Activated CD4-positive, alpha-beta T cell treated with anti-CD3 and anti-CD28 coated beads, Interleukin-2, amount 10 ng/mL, durations not matched to agents 24 days and 14 days (primary cell): ENCODE data around the gene NEXN. TPM values are rescaled to one million over a fixed set of nuclear protein-coding genes. Genes with fewer than 3 reads are reported as not detected.

Source experiments
- DNase-seq: peaks from one replicate; pipeline ENCODE4 v3.0.0; 2022
- H3K27ac Mint-ChIP-seq: one replicate; pipeline ENCODE4 v1.8.0; 2022; ENCODE audit warnings: mild to moderate bottlenecking, mixed read lengths
- H3K27me3 Mint-ChIP-seq: one replicate; pipeline ENCODE4 v1.8.0; 2022; ENCODE audit warnings: mixed read lengths
- H3K36me3 Mint-ChIP-seq: one replicate; pipeline ENCODE4 v1.8.0; 2022; ENCODE audit warnings: low read depth, mild to moderate bottlenecking, mixed read lengths
- H3K4me1 Mint-ChIP-seq: one replicate; pipeline ENCODE4 v1.8.0; 2021; ENCODE audit warnings: mixed read lengths
- H3K4me3 Mint-ChIP-seq: one replicate; pipeline ENCODE4 v1.8.0; 2022; ENCODE audit warnings: mild to moderate bottlenecking, moderate library complexity, mixed read lengths
- H3K9me3 Mint-ChIP-seq: one replicate; pipeline ENCODE4 v1.8.0; 2021; ENCODE audit warnings: mixed read lengths
- intact Hi-C: fragments of 100-400 bp; cut with micrococcal nuclease; formaldehyde crosslinking; loops from one replicate; pipeline ENCODE4 v1.15.1; 2023
- total RNA-seq: library from RNA; stranded (reverse); gene quantifications from 2 replicates; pipeline ENCODE4 v1.2.3, GENCODE V29; 2022

NEXN gene
- total RNA-seq, 1 donor from 2014 or later = 0.44 TPM

- intact Hi-C loops = no loop called here
- Mint-ChIP-seq H3K9me3 (no peaks in the 10 kb centered on the region), H3K4me3 (peak overlapping the region; percentile 71), H3K27me3 (peaks cover 2% of the 10 kb centered on the region), H3K27ac (peak overlapping the region; percentile 58), H3K36me3 (peaks cover 6% of the 10 kb centered on the region), H3K4me1 (peaks cover 4% of the 10 kb centered on the region)
- peak; percentile 53 for DNase-seq
Observed at GRCh38 chr1:77926561-77927357, 38.3 kb downstream of the NEXN start.

- no peak for DNase-seq
- Mint-ChIP-seq H3K36me3 (peaks cover 6% of the 10 kb centered on the region), H3K4me3 (peak overlapping the region; percentile 64), H3K4me1 (peaks cover 4% of the 10 kb centered on the region), H3K27me3 (peaks cover 2% of the 10 kb centered on the region), H3K27ac (peak overlapping the region; percentile 22), H3K9me3 (no peaks in the 10 kb centered on the region)
- intact Hi-C loops = no loop called here
Observed at GRCh38 chr1:77927414-77927813, 39.0 kb downstream of the NEXN start.

GRCh38 chr1:77929806-77930205, 41.4 kb downstream of the NEXN start:
- H3K9me3 Mint-ChIP-seq = no peaks in the 10 kb centered on the region
- no peak overlapping the region for H3K27ac Mint-ChIP-seq
- intact Hi-C loops = no loop called here
- no peak for DNase-seq
- H3K4me1 Mint-ChIP-seq = peaks cover 4% of the 10 kb centered on the region
- H3K27me3 Mint-ChIP-seq = no peaks in the 10 kb centered on the region
- H3K4me3 Mint-ChIP-seq = no peak overlapping the region
- H3K36me3 Mint-ChIP-seq = peaks cover 6% of the 10 kb centered on the region

- Mint-ChIP-seq H3K36me3 (peaks cover 23% of the 10 kb centered on the region), H3K27me3 (no peaks in the 10 kb centered on the region), H3K9me3 (no peaks in the 10 kb centered on the region), H3K4me3 (no peak overlapping the region), H3K27ac (no peak overlapping the region), H3K4me1 (peaks cover 6% of the 10 kb centered on the region)
- no peak for DNase-seq
- intact Hi-C loops = no loop called here
Observed at GRCh38 chr1:77938651-77939050, 50.2 kb downstream of the NEXN start.

GRCh38 chr1:77940921-77941570, 52.6 kb downstream of the NEXN start:
- Mint-ChIP-seq H3K27me3 (no peaks in the 10 kb centered on the region), H3K27ac (peak overlapping the region; percentile 1), H3K36me3 (peaks cover 34% of the 10 kb centered on the region), H3K9me3 (no peaks in the 10 kb centered on the region), H3K4me1 (peaks cover 6% of the 10 kb centered on the region), H3K4me3 (no peak overlapping the region)
- intact Hi-C loops = no loop called here
- no peak for DNase-seq

- Mint-ChIP-seq H3K4me1 (peaks cover 6% of the 10 kb centered on the region), H3K27me3 (no peaks in the 10 kb centered on the region), H3K27ac (no peak overlapping the region), H3K36me3 (peaks cover 42% of the 10 kb centered on the region), H3K9me3 (no peaks in the 10 kb centered on the region), H3K4me3 (no peak overlapping the region)
- no peak for DNase-seq
- intact Hi-C loops = no loop called here
Observed at GRCh38 chr1:77942400-77943140, 54.1 kb downstream of the NEXN start.

- Mint-ChIP-seq H3K27me3 (no peaks in the 10 kb centered on the region), H3K27ac (no peak overlapping the region), H3K9me3 (no peaks in the 10 kb centered on the region), H3K4me3 (no peak overlapping the region), H3K4me1 (peaks cover 14% of the 10 kb centered on the region), H3K36me3 (peaks cover 55% of the 10 kb centered on the region)
- intact Hi-C loops = no loop called here
- DNase-seq = no peak
Observed at GRCh38 chr1:77945345-77945744, 56.9 kb downstream of the NEXN start.

GRCh38 chr1:77948841-77949424, 60.5 kb downstream of the NEXN start:
- intact Hi-C loops = no loop called here
- DNase-seq = no peak
- Mint-ChIP-seq H3K27me3 (no peaks in the 10 kb centered on the region), H3K9me3 (no peaks in the 10 kb centered on the region), H3K36me3 (peaks cover 61% of the 10 kb centered on the region), H3K4me1 (peaks cover 17% of the 10 kb centered on the region), H3K27ac (no peak overlapping the region), H3K4me3 (no peak overlapping the region)

GRCh38 chr1:77950873-77951272, 62.4 kb downstream of the NEXN start:
- H3K27me3 Mint-ChIP-seq = no peaks in the 10 kb centered on the region
- DNase-seq = no peak
- H3K4me3 Mint-ChIP-seq = no peak overlapping the region
- intact Hi-C loops = loop anchor here (5.0 kb wide), 1 partner anchor 194 kb away; the partner anchor contains the start of gene USP33
- H3K36me3 Mint-ChIP-seq = peaks cover 63% of the 10 kb centered on the region
- H3K27ac Mint-ChIP-seq = peak overlapping the region; percentile 65
- H3K9me3 Mint-ChIP-seq = no peaks in the 10 kb centered on the region
- peaks cover 17% of the 10 kb centered on the region for H3K4me1 Mint-ChIP-seq

GRCh38 chr1:77951328-77951727, 62.9 kb downstream of the NEXN start:
- no peak overlapping the region for H3K4me3 Mint-ChIP-seq
- H3K4me1 Mint-ChIP-seq = peaks cover 17% of the 10 kb centered on the region
- H3K9me3 Mint-ChIP-seq = no peaks in the 10 kb centered on the region
- H3K27ac Mint-ChIP-seq = peak overlapping the region; percentile 34
- H3K27me3 Mint-ChIP-seq = no peaks in the 10 kb centered on the region
- intact Hi-C loops = loop anchor here (5.0 kb wide), 1 partner anchor 194 kb away; the partner anchor contains the start of gene USP33
- H3K36me3 Mint-ChIP-seq = peaks cover 63% of the 10 kb centered on the region
- DNase-seq = no peak

- Mint-ChIP-seq H3K27ac (no peak overlapping the region), H3K4me3 (no peak overlapping the region), H3K4me1 (peaks cover 17% of the 10 kb centered on the region), H3K9me3 (no peaks in the 10 kb centered on the region), H3K27me3 (no peaks in the 10 kb centered on the region), H3K36me3 (peaks cover 55% of the 10 kb centered on the region)
- intact Hi-C loops = loop anchor here (1.0 to 5.0 kb wide), 2 partner anchors 8 to 197 kb away; partner anchors contain the start of gene USP33
- DNase-seq = no peak
Observed at GRCh38 chr1:77953907-77954306, 65.5 kb downstream of the NEXN start.

GRCh38 chr1:77954521-77954920, 66.1 kb downstream of the NEXN start:
- Mint-ChIP-seq H3K4me1 (peaks cover 17% of the 10 kb centered on the region), H3K9me3 (no peaks in the 10 kb centered on the region), H3K36me3 (peaks cover 55% of the 10 kb centered on the region), H3K4me3 (no peak overlapping the region), H3K27ac (no peak overlapping the region), H3K27me3 (no peaks in the 10 kb centered on the region)
- no peak for DNase-seq
- intact Hi-C loops = loop anchor here (1.0 to 5.0 kb wide), 2 partner anchors 8 to 197 kb away; partner anchors contain the start of gene USP33

- no peak for DNase-seq
- Mint-ChIP-seq H3K27me3 (no peaks in the 10 kb centered on the region), H3K27ac (no peak overlapping the region), H3K4me3 (no peak overlapping the region), H3K9me3 (no peaks in the 10 kb centered on the region), H3K36me3 (peaks cover 65% of the 10 kb centered on the region), H3K4me1 (peaks cover 18% of the 10 kb centered on the region)
- intact Hi-C loops = loop anchor here (1.0 kb wide), 1 partner anchor 9 kb away; no protein-coding TSS in a partner anchor
Observed at GRCh38 chr1:77955709-77956108, 67.3 kb downstream of the NEXN start.
